ENCODE results near the gene DPYD. TPM values are rescaled to one million over a fixed set of nuclear protein-coding genes. Genes with fewer than 3 reads are reported as not detected.

The DPYD gene
- total RNA-seq, 1 donor = 103 TPM

GRCh38 chr1:97112442-97112841 is 808.4 kb downstream of the DPYD start:
- no peaks in the 10 kb centered on the region for H3K9me3 ChIP-seq (ENCODE audit: low read depth, low read length)
- no peaks in the 10 kb centered on the region for H3K4me1 ChIP-seq (ENCODE audit: insufficient read depth, low read length)
- no peaks in the 10 kb centered on the region for H3K27me3 ChIP-seq (ENCODE audit: insufficient read depth, low read length)
- no peak overlapping the region for H3K4me3 ChIP-seq (ENCODE audit: low read length)

GRCh38 chr1:97108179-97108578 is 812.7 kb downstream of the DPYD start:
- Histone ChIP-seq H3K9me3 (ENCODE audit: low read depth, low read length) (no peaks in the 10 kb centered on the region), H3K4me1 (ENCODE audit: insufficient read depth, low read length) (no peaks in the 10 kb centered on the region), H3K4me3 (ENCODE audit: low read length) (no peak overlapping the region), H3K27me3 (ENCODE audit: insufficient read depth, low read length) (no peaks in the 10 kb centered on the region)

GRCh38 chr1:97105531-97105930 is 815.3 kb downstream of the DPYD start:
- H3K4me3 ChIP-seq (ENCODE audit: low read length) = no peak overlapping the region
- H3K27me3 ChIP-seq (ENCODE audit: insufficient read depth, low read length) = no peaks in the 10 kb centered on the region
- H3K4me1 ChIP-seq (ENCODE audit: insufficient read depth, low read length) = no peaks in the 10 kb centered on the region
- no peaks in the 10 kb centered on the region for H3K9me3 ChIP-seq (ENCODE audit: low read depth, low read length)

- Histone ChIP-seq H3K4me3 (ENCODE audit: low read length) (no peak overlapping the region), H3K9me3 (ENCODE audit: low read depth, low read length) (no peaks in the 10 kb centered on the region), H3K4me1 (ENCODE audit: insufficient read depth, low read length) (no peaks in the 10 kb centered on the region), H3K27me3 (ENCODE audit: insufficient read depth, low read length) (no peaks in the 10 kb centered on the region)
Observed at GRCh38 chr1:97101509-97101908, 819.3 kb downstream of the DPYD start.

GRCh38 chr1:97097404-97097925 is 823.4 kb downstream of the DPYD start:
- Histone ChIP-seq H3K4me3 (ENCODE audit: low read length) (no peak overlapping the region), H3K27me3 (ENCODE audit: insufficient read depth, low read length) (no peaks in the 10 kb centered on the region)

GRCh38 chr1:97095764-97096163 is 825.1 kb downstream of the DPYD start:
- no peaks in the 10 kb centered on the region for H3K4me1 ChIP-seq (ENCODE audit: insufficient read depth, low read length)
- H3K4me3 ChIP-seq (ENCODE audit: low read length) = no peak overlapping the region
- no peaks in the 10 kb centered on the region for H3K27me3 ChIP-seq (ENCODE audit: insufficient read depth, low read length)
- H3K9me3 ChIP-seq (ENCODE audit: low read depth, low read length) = no peaks in the 10 kb centered on the region

More at GRCh38 chr1:97097404-97097925, 823.4 kb downstream of the DPYD start:
- H3K4me1 ChIP-seq (ENCODE audit: insufficient read depth, low read length) = no peaks in the 10 kb centered on the region
- no peaks in the 10 kb centered on the region for H3K9me3 ChIP-seq (ENCODE audit: low read depth, low read length)

- H3K9me3 ChIP-seq (ENCODE audit: low read depth, low read length) = no peaks in the 10 kb centered on the region
- H3K27me3 ChIP-seq (ENCODE audit: insufficient read depth, low read length) = no peaks in the 10 kb centered on the region
- no peaks in the 10 kb centered on the region for H3K4me1 ChIP-seq (ENCODE audit: insufficient read depth, low read length)
- no peak overlapping the region for H3K4me3 ChIP-seq (ENCODE audit: low read length)
Observed at GRCh38 chr1:97094247-97094972, 826.4 kb downstream of the DPYD start.

- Histone ChIP-seq H3K4me1 (ENCODE audit: insufficient read depth, low read length) (no peaks in the 10 kb centered on the region), H3K4me3 (ENCODE audit: low read length) (no peak overlapping the region), H3K9me3 (ENCODE audit: low read depth, low read length) (no peaks in the 10 kb centered on the region), H3K27me3 (ENCODE audit: insufficient read depth, low read length) (no peaks in the 10 kb centered on the region)
Observed at GRCh38 chr1:97093741-97094140, 827.1 kb downstream of the DPYD start.

GRCh38 chr1:97092824-97093223 is 828.0 kb downstream of the DPYD start:
- no peaks in the 10 kb centered on the region for H3K4me1 ChIP-seq (ENCODE audit: insufficient read depth, low read length)
- H3K9me3 ChIP-seq (ENCODE audit: low read depth, low read length) = no peaks in the 10 kb centered on the region
- H3K27me3 ChIP-seq (ENCODE audit: insufficient read depth, low read length) = no peaks in the 10 kb centered on the region
- no peak overlapping the region for H3K4me3 ChIP-seq (ENCODE audit: low read length)

- H3K27me3 ChIP-seq (ENCODE audit: insufficient read depth, low read length) = no peaks in the 10 kb centered on the region
- H3K9me3 ChIP-seq (ENCODE audit: low read depth, low read length) = no peaks in the 10 kb centered on the region
- no peak overlapping the region for H3K4me3 ChIP-seq (ENCODE audit: low read length)
- no peaks in the 10 kb centered on the region for H3K4me1 ChIP-seq (ENCODE audit: insufficient read depth, low read length)
Observed at GRCh38 chr1:97091679-97092078, 829.2 kb downstream of the DPYD start.

GRCh38 chr1:97091263-97091662 is 829.6 kb downstream of the DPYD start:
- H3K9me3 ChIP-seq (ENCODE audit: low read depth, low read length) = no peaks in the 10 kb centered on the region
- no peak overlapping the region for H3K4me3 ChIP-seq (ENCODE audit: low read length)
- no peaks in the 10 kb centered on the region for H3K27me3 ChIP-seq (ENCODE audit: insufficient read depth, low read length)
- no peaks in the 10 kb centered on the region for H3K4me1 ChIP-seq (ENCODE audit: insufficient read depth, low read length)

GRCh38 chr1:97090725-97091124 is 830.1 kb downstream of the DPYD start:
- no peak overlapping the region for H3K4me3 ChIP-seq (ENCODE audit: low read length)
- H3K9me3 ChIP-seq (ENCODE audit: low read depth, low read length) = no peaks in the 10 kb centered on the region
- H3K4me1 ChIP-seq (ENCODE audit: insufficient read depth, low read length) = no peaks in the 10 kb centered on the region
- H3K27me3 ChIP-seq (ENCODE audit: insufficient read depth, low read length) = no peaks in the 10 kb centered on the region

GRCh38 chr1:97089173-97089572 is 831.7 kb downstream of the DPYD start:
- Histone ChIP-seq H3K4me1 (ENCODE audit: insufficient read depth, low read length) (no peaks in the 10 kb centered on the region), H3K9me3 (ENCODE audit: low read depth, low read length) (no peaks in the 10 kb centered on the region), H3K4me3 (ENCODE audit: low read length) (no peak overlapping the region), H3K27me3 (ENCODE audit: insufficient read depth, low read length) (no peaks in the 10 kb centered on the region)

- Histone ChIP-seq H3K4me3 (ENCODE audit: low read length) (no peak overlapping the region), H3K4me1 (ENCODE audit: insufficient read depth, low read length) (no peaks in the 10 kb centered on the region), H3K27me3 (ENCODE audit: insufficient read depth, low read length) (no peaks in the 10 kb centered on the region), H3K9me3 (ENCODE audit: low read depth, low read length) (no peaks in the 10 kb centered on the region)
Observed at GRCh38 chr1:97088391-97088790, 832.4 kb downstream of the DPYD start.

GRCh38 chr1:97084546-97084945 is 836.3 kb downstream of the DPYD start:
- Histone ChIP-seq H3K4me1 (ENCODE audit: insufficient read depth, low read length) (no peaks in the 10 kb centered on the region), H3K9me3 (ENCODE audit: low read depth, low read length) (no peaks in the 10 kb centered on the region), H3K4me3 (ENCODE audit: low read length) (no peak overlapping the region), H3K27me3 (ENCODE audit: insufficient read depth, low read length) (no peaks in the 10 kb centered on the region)

All from mononuclear cell (primary cell).